Prostate gland (tissue), 2 donors: ENCODE results near the gene TMEM237. TPM values are rescaled to one million over a fixed set of nuclear protein-coding genes. Genes with fewer than 3 reads are reported as not detected.

Experiments used
- DNase-seq: peaks from one replicate; pipeline ENCODE4 v3.0.0-alpha.2; 2019; ENCODE audit warnings: low spot score
- H3K27ac ChIP-seq, 2 donors: fragments of 200-600 bp; sonication (generic); 2 replicates each; pipeline ENCODE4 v1.5.1; 2017 to 2019
- H3K27me3 ChIP-seq: fragments of 200-600 bp; sonication (generic); replicated peaks from 2 replicates; pipeline ENCODE4 v1.5.1; 2019; ENCODE audit not compliant: insufficient read depth
- H3K36me3 ChIP-seq, 2 donors: fragments of 200-600 bp; sonication (generic); 1 replicate in 1 of 2; 2 replicates in 1 of 2; pipeline versions ENCODE4 v1.5.1 to v1.8.1; 2017 to 2019
- H3K4me1 ChIP-seq: fragments of 200-600 bp; sonication (generic); replicated peaks from 2 replicates; pipeline ENCODE4 v1.5.1; 2019
- H3K4me3 ChIP-seq, 2 donors: fragments of 200-600 bp; sonication (generic); 2 replicates each; pipeline ENCODE4 v1.5.1; 2017 to 2019
- H3K9me3 ChIP-seq: fragments of 200-600 bp; sonication (generic); 2 replicates; pipeline ENCODE4 v1.5.1; 2017
- CTCF ChIP-seq, 4 experiments: fragments of 200-600 bp in 2 of 4; fragments of 450-650 bp in 2 of 4; sonication (generic) in 2 of 4; IDR thresholded peaks; 1 replicate in 3 of 4; 2 replicates in 1 of 4; pipeline ENCODE4 v1.5.1; 2016 to 2019; ENCODE audit warnings: antibody characterized with exemption in 4 of 4, mild to moderate bottlenecking in 2 of 4, moderate library complexity in 2 of 4
- POLR2A ChIP-seq: fragments of 450-650 bp; IDR thresholded peaks from one replicate; pipeline ENCODE4 v1.6.1; 2016; ENCODE audit warnings: antibody characterized with exemption, mild to moderate bottlenecking
- POLR2AphosphoS5 ChIP-seq: sonication (generic); formaldehyde crosslinking; IDR thresholded peaks from one replicate; pipeline ENCODE4 v1.6.1; 2017; ENCODE audit warnings: antibody characterized with exemption
- WGBS: methylation state at CpG from one replicate; pipeline ENCODE4 v1.1.5; 2018; 5-methylcytosine and 5-hydroxymethylcytosine counted together
- intact Hi-C: fragments of 100-400 bp; cut with DNase I; formaldehyde crosslinking; loops from one replicate; pipeline ENCODE4 v1.14.2; 2022
- small RNA-seq, 2 donors: library from RNA; depleted of rRNA; stranded (forward); fragments of <200 nt; gene quantifications; one replicate each; pipeline ENCODE3, GENCODE V24; 2016
- total RNA-seq, 2 donors: library from RNA; depleted of rRNA; stranded (reverse); fragments of >200 nt; gene quantifications; one replicate each; pipeline ENCODE4 v1.1.0, GENCODE V29; 2016

Gene TMEM237
- total RNA-seq, 2 donors from 2014 or later, result 29.7 to 31.4 TPM

GRCh38 chr2:201574766-201575165, 68.5 kb downstream of the TMEM237 start:
- Histone ChIP-seq H3K9me3 (no peaks in the 10 kb centered on the region), H3K27ac (no peak overlapping the region), H3K27me3 (no peaks in the 10 kb centered on the region), H3K4me3 (no peak overlapping the region), H3K36me3 (no peaks in the 10 kb centered on the region), H3K4me1 (no peaks in the 10 kb centered on the region)
- intact Hi-C loops, result no loop called here
- no peak for DNase-seq
- 41% methylated on average over 1 of the region's 1 CpG for WGBS
- TF ChIP-seq POLR2AphosphoS5 (no peak), POLR2A (no peak), CTCF (IDR thresholded peaks at IDR 0.05) (no peak)

GRCh38 chr2:201572846-201573508, 70.3 kb downstream of the TMEM237 start:
- 97% methylated on average over 2 of the region's 2 CpGs for WGBS
- Histone ChIP-seq H3K4me1 (no peaks in the 10 kb centered on the region), H3K4me3 (no peak overlapping the region), H3K9me3 (no peaks in the 10 kb centered on the region), H3K27me3 (no peaks in the 10 kb centered on the region), H3K36me3 (no peaks in the 10 kb centered on the region), H3K27ac (no peak overlapping the region)
- TF ChIP-seq POLR2A, result no peak
- intact Hi-C loops, result no loop called here
- DNase-seq, result no peak

Small RNA genes lying within 50 kb of the gene (small RNA-seq; reads per million reads assigned to genes)
- 0 reads per million in 2 donors for gene RNU6-651P

Other genes starting within 250 kb of the TMEM237 start
- gene TRAK2, start 192.0 kb downstream of the TMEM237 start, total RNA-seq, result 10 to 100 TPM; 16.9 to 18.9 TPM
- gene STRADB, start 191.8 kb downstream of the TMEM237 start, total RNA-seq, result 10 to 100 TPM; 20.4 to 29.8 TPM
- gene MPP4, start 55.1 kb upstream of the TMEM237 start, total RNA-seq, result not detected
- 10 to 100 TPM; 14.8 to 16.3 TPM for gene ALS2, start 137.4 kb upstream of the TMEM237 start, total RNA-seq
- 1 to 10 TPM in 1 of 2 donors, not detected in 1; 1.2 TPM for gene CDK15, start 163.0 kb upstream of the TMEM237 start, total RNA-seq